ENCODE results near the gene MSMP. TPM values are rescaled to one million over a fixed set of nuclear protein-coding genes. Genes with fewer than 3 reads are reported as not detected.

MSMP gene
- total RNA-seq, 2 donors from 2014 or later = not detected

GRCh38 chr9:35718721-35719511, 35.2 kb downstream of the MSMP start:
- no peaks in the 10 kb centered on the region for H3K9me3 ChIP-seq
- TF ChIP-seq POLR2A (IDR thresholded peaks at IDR 0.05) (no peak), CTCF (IDR thresholded peaks at IDR 0.05) (no peak)
- DNase-seq = no peak
- ATAC-seq = no peak
- H3K27ac ChIP-seq = no peak overlapping the region
- intact Hi-C loops (cut with DNase I) = no loop called here
- no peak overlapping the region for H3K4me3 ChIP-seq
- H3K27me3 ChIP-seq = no peaks in the 10 kb centered on the region
- 88 to 93% methylated on average over 10 to 15 of the region's 15 CpGs for WGBS, 2 donors
- peaks cover 11 to 86% of the 10 kb centered on the region in 2 donors for H3K36me3 ChIP-seq (replicated peaks in 1 of 2; ENCODE audit: insufficient read depth in 1 of 2, low read depth in 2 of 2)
- H3K4me1 ChIP-seq = no peaks in the 10 kb centered on the region

GRCh38 chr9:35717132-35717870, 36.8 kb downstream of the MSMP start:
- DNase-seq = no peak
- H3K4me1 ChIP-seq = no peaks in the 10 kb centered on the region
- no peak overlapping the region for H3K27ac ChIP-seq
- WGBS, 2 donors = 84 to 92% methylated on average over 10 to 14 of the region's 14 CpGs
- intact Hi-C loops (cut with DNase I) = no loop called here
- no peak overlapping the region for H3K4me3 ChIP-seq
- ATAC-seq = no peak
- no peaks in the 10 kb centered on the region for H3K9me3 ChIP-seq
- H3K27me3 ChIP-seq = no peaks in the 10 kb centered on the region
- peaks cover 15 to 86% of the 10 kb centered on the region in 2 donors for H3K36me3 ChIP-seq (replicated peaks in 1 of 2; ENCODE audit: insufficient read depth in 1 of 2, low read depth in 2 of 2)
- TF ChIP-seq CTCF (IDR thresholded peaks at IDR 0.05) (no peak), POLR2A (IDR thresholded peaks at IDR 0.05) (no peak)

- TF ChIP-seq CTCF (IDR thresholded peaks at IDR 0.05) = peak in 2 of 7 experiments; percentile 9 to 13
- TF ChIP-seq POLR2A (IDR thresholded peaks at IDR 0.05) = no peak
- no peak for DNase-seq
- WGBS, 2 donors = 84 to 88% methylated on average over 4 of the region's 4 CpGs
- intact Hi-C loops (cut with DNase I) = no loop called here
- peaks cover 23 to 85% of the 10 kb centered on the region in 2 donors for H3K36me3 ChIP-seq (replicated peaks in 1 of 2; ENCODE audit: insufficient read depth in 1 of 2, low read depth in 2 of 2)
- no peaks in the 10 kb centered on the region for H3K9me3 ChIP-seq
- no peak overlapping the region for H3K27ac ChIP-seq
- no peaks in the 10 kb centered on the region for H3K27me3 ChIP-seq
- ATAC-seq = no peak
- no peaks in the 10 kb centered on the region for H3K4me1 ChIP-seq
- H3K4me3 ChIP-seq = no peak overlapping the region
These were observed 37.8 kb downstream of the MSMP start for GRCh38 chr9:35716230-35716629.

GRCh38 chr9:35714579-35715252, 39.4 kb downstream of the MSMP start:
- DNase-seq (no peak), ATAC-seq (no peak)
- Histone ChIP-seq H3K27ac (no peak overlapping the region), H3K36me3 (replicated peaks in 1 of 2; ENCODE audit: insufficient read depth in 1 of 2, low read depth in 2 of 2) (peaks cover 18 to 77% of the 10 kb centered on the region in 2 donors), H3K4me1 (no peaks in the 10 kb centered on the region), H3K27me3 (no peaks in the 10 kb centered on the region), H3K9me3 (no peaks in the 10 kb centered on the region), H3K4me3 (no peak overlapping the region)
- no peak for TF ChIP-seq CTCF (IDR thresholded peaks at IDR 0.05)
- TF ChIP-seq POLR2A (IDR thresholded peaks at IDR 0.05) = no peak
- intact Hi-C loops (cut with DNase I) = no loop called here
- WGBS, 2 donors = 95 to 96% methylated on average over 13 of the region's 13 CpGs
